GM18511 (cell line): ENCODE data around the gene PROB1.
"Not testable (repeated sequence)": the region's sequence is repeated elsewhere in the genome, so short reads cannot be mapped to it uniquely, and the experiment has no call there.

Source experiments
- ATAC-seq: cut with Tn5 transposase; IDR thresholded peaks from one replicate; pipeline ENCODE4 v1.9.1; 2021; ENCODE audit warnings: mild to moderate bottlenecking, moderate library complexity; ENCODE audit not compliant: unreplicated experiment

The PROB1 gene

GRCh38 chr5:139393497-139394122 is 1.3 kb downstream of the PROB1 start:
- no peak for ATAC-seq

GRCh38 chr5:139392678-139393496 is 2.0 kb downstream of the PROB1 start:
- peak; percentile 56 for ATAC-seq

- peak; percentile 16 for ATAC-seq
Measured at GRCh38 chr5:139392324-139392677, 2.6 kb downstream of the PROB1 start.

- peak; percentile 0 for ATAC-seq
Measured at GRCh38 chr5:139391570-139392323, 3.2 kb downstream of the PROB1 start.

- ATAC-seq, result no peak
Measured at GRCh38 chr5:139390639-139391569, 4.0 kb downstream of the PROB1 start.

- peak; percentile 36 for ATAC-seq
Measured at GRCh38 chr5:139389701-139390638, 4.9 kb downstream of the PROB1 start, which contains the start of gene MZB1. MZB1 (minus strand) TSS chr5:139389913; CDS start chr5:139389856, 57 bp downstream.

GRCh38 chr5:139388198-139388821 is 6.6 kb downstream of the PROB1 start:
- no peak for ATAC-seq

- ATAC-seq, result no peak
Measured at GRCh38 chr5:139387611-139388197, 7.2 kb downstream of the PROB1 start.

- not testable (repeated sequence) for ATAC-seq
Measured at GRCh38 chr5:139386956-139387355, 7.9 kb downstream of the PROB1 start.

GRCh38 chr5:139386050-139386438 is 8.9 kb downstream of the PROB1 start:
- no peak for ATAC-seq

GRCh38 chr5:139385061-139386049 is 9.5 kb downstream of the PROB1 start:
- no peak for ATAC-seq

GRCh38 chr5:139384591-139385051 is 10.3 kb downstream of the PROB1 start:
- no peak for ATAC-seq

- ATAC-seq, result no peak
Measured at GRCh38 chr5:139383993-139384590, 10.8 kb downstream of the PROB1 start.

- no peak for ATAC-seq
Measured at GRCh38 chr5:139383275-139383992, 11.5 kb downstream of the PROB1 start, which contains the start of gene SLC23A1. SLC23A1 (minus strand) TSS chr5:139383297; CDS start chr5:139383253, 44 bp downstream.

- no peak for ATAC-seq
Measured at GRCh38 chr5:139382807-139383206, 12.1 kb downstream of the PROB1 start.
